H9 (cell line): Measurements from ENCODE around the gene METRN. TPM values are rescaled to one million over a fixed set of nuclear protein-coding genes. Genes with fewer than 3 reads are reported as not detected.
A peak's percentile ranks its signal among the peaks of the same experiment; 100 is the strongest.

Source experiments
- DNase-seq: peaks from one replicate; pipeline ENCODE4 v3.0.0-alpha.2; 2017
- H2AFZ ChIP-seq: one replicate; pipeline ENCODE4 v1.6.1; 2013; ENCODE audit warnings: mild to moderate bottlenecking, low read length, control low read depth, moderate library complexity
- H2AK5ac ChIP-seq: 2 replicates; pipeline ENCODE4 v1.6.1; 2013; ENCODE audit warnings: low read length, control low read depth, mixed read lengths; ENCODE audit not compliant: insufficient read length
- H2BK120ac ChIP-seq: one replicate; pipeline ENCODE4 v1.6.1; 2013; ENCODE audit warnings: low read depth, mild to moderate bottlenecking, low read length, control low read depth, inconsistent platforms; ENCODE audit not compliant: poor library complexity, severe bottlenecking
- H2BK12ac ChIP-seq: 2 replicates; pipeline ENCODE4 v1.6.1; 2013; ENCODE audit warnings: low read length, control low read depth, mixed read lengths, low read depth; ENCODE audit not compliant: insufficient read length
- H2BK15ac ChIP-seq: 2 replicates; pipeline ENCODE4 v1.6.1; 2013; ENCODE audit warnings: low read depth, low read length, control low read depth
- H2BK20ac ChIP-seq: one replicate; pipeline ENCODE4 v1.6.1; 2013; ENCODE audit warnings: low read depth, mild to moderate bottlenecking, low read length, control low read depth, inconsistent platforms; ENCODE audit not compliant: poor library complexity, severe bottlenecking
- H2BK5ac ChIP-seq: 2 replicates; pipeline ENCODE4 v1.6.1; 2013; ENCODE audit warnings: low read length, control low read depth, mixed read lengths; ENCODE audit not compliant: insufficient read length
- H3K14ac ChIP-seq: 2 replicates; pipeline ENCODE4 v1.6.1; 2013; ENCODE audit warnings: low read length, control low read depth; ENCODE audit not compliant: insufficient read depth
- H3K18ac ChIP-seq: 2 replicates; pipeline ENCODE4 v1.6.1; 2013; ENCODE audit warnings: low read depth, mild to moderate bottlenecking, mixed read lengths, low read length, control low read depth; ENCODE audit not compliant: insufficient read length
- H3K23ac ChIP-seq: 2 replicates; pipeline ENCODE4 v1.6.1; 2013; ENCODE audit warnings: low read length, control low read depth, mixed read lengths, low read depth; ENCODE audit not compliant: insufficient read length
- H3K23me2 ChIP-seq: 2 replicates; pipeline ENCODE4 v1.6.1; 2013; ENCODE audit warnings: low read depth, mild to moderate bottlenecking, mixed read lengths, low read length, control low read depth; ENCODE audit not compliant: insufficient read length, poor library complexity, severe bottlenecking
- H3K27ac ChIP-seq: 2 replicates; pipeline ENCODE4 v1.5.1; 2013; ENCODE audit warnings: low read length, control low read depth, mixed read lengths, low read depth; ENCODE audit not compliant: insufficient read length
- H3K27me3 ChIP-seq: 2 replicates; pipeline ENCODE4 v1.6.1; 2013; ENCODE audit warnings: low read length, control low read depth, inconsistent platforms; ENCODE audit not compliant: insufficient read depth
- H3K4ac ChIP-seq: 2 replicates; pipeline ENCODE4 v1.6.1; 2013; ENCODE audit warnings: low read depth, mild to moderate bottlenecking, control low read depth, inconsistent platforms, low read length, moderate library complexity
- H3K4me1 ChIP-seq: 2 replicates; pipeline ENCODE4 v1.6.1; 2013; ENCODE audit warnings: low read length, control low read depth, inconsistent platforms; ENCODE audit not compliant: insufficient read depth
- H3K4me2 ChIP-seq: 2 replicates; pipeline ENCODE4 v1.6.1; 2013; ENCODE audit warnings: low read length, control low read depth, mixed read lengths; ENCODE audit not compliant: insufficient read length, insufficient read depth
- H3K56ac ChIP-seq: 2 replicates; pipeline ENCODE4 v1.6.1; 2013; ENCODE audit warnings: low read depth, mild to moderate bottlenecking, mixed read lengths, low read length, control low read depth; ENCODE audit not compliant: insufficient read length
- H3K79me1 ChIP-seq: 2 replicates; pipeline ENCODE4 v1.6.1; 2013; ENCODE audit warnings: low read depth, mild to moderate bottlenecking, moderate library complexity, low read length, control low read depth, inconsistent platforms; ENCODE audit not compliant: insufficient read depth, poor library complexity, severe bottlenecking
- H3K79me2 ChIP-seq: 2 replicates; pipeline ENCODE4 v1.6.1; 2013; ENCODE audit warnings: low read length, control low read depth, inconsistent platforms; ENCODE audit not compliant: insufficient read depth
- H3K9ac ChIP-seq: 2 replicates; pipeline ENCODE4 v1.6.1; 2013; ENCODE audit warnings: low read length, control low read depth, mixed read lengths; ENCODE audit not compliant: insufficient read length; ENCODE audit errors: extremely low read depth
- H3K9me3 ChIP-seq: one replicate; pipeline ENCODE4 v1.6.1; 2013; ENCODE audit warnings: low read depth, low read length, inconsistent platforms; ENCODE audit not compliant: control insufficient read depth
- H3T11ph ChIP-seq: one replicate; pipeline ENCODE4 v1.6.1; 2013; ENCODE audit warnings: mild to moderate bottlenecking, low read length, control low read depth, inconsistent platforms
- H4K20me1 ChIP-seq: one replicate; pipeline ENCODE4 v1.6.1; 2013; ENCODE audit not compliant: control insufficient read depth, insufficient read length, insufficient read depth
- H4K5ac ChIP-seq: 2 replicates; pipeline ENCODE4 v1.6.1; 2013; ENCODE audit warnings: low read depth, mild to moderate bottlenecking, mixed read lengths, low read length, control low read depth; ENCODE audit not compliant: insufficient read length
- H4K8ac ChIP-seq: replicated peaks from 2 replicates; pipeline ENCODE4 v1.6.1; 2013; ENCODE audit warnings: low read length, control low read depth, mixed read lengths, low read depth; ENCODE audit not compliant: insufficient read length
- H4K91ac ChIP-seq: 2 replicates; pipeline ENCODE4 v1.6.1; 2013; ENCODE audit warnings: low read depth, mild to moderate bottlenecking, moderate library complexity, mixed read lengths, low read length, control low read depth; ENCODE audit not compliant: insufficient read length
- H3K27ac Mint-ChIP-seq, 3 experiments: 2 replicates in 2 of 3; 3 replicates in 1 of 3; pipeline ENCODE4 v1.8.0; 2020 to 2021; ENCODE audit warnings: mixed read lengths in 3 of 3, mild to moderate bottlenecking in 1 of 3, moderate library complexity in 1 of 3
- H3K27me3 Mint-ChIP-seq: 2 replicates; pipeline ENCODE4 v1.8.0; 2021; ENCODE audit warnings: low read depth, mild to moderate bottlenecking, moderate library complexity, mixed read lengths
- H3K36me3 Mint-ChIP-seq, 3 experiments: 2 replicates in 2 of 3; 3 replicates in 1 of 3; pipeline ENCODE4 v1.8.0; 2020 to 2021; ENCODE audit warnings: low read depth in 3 of 3, mixed read lengths in 3 of 3; ENCODE audit not compliant: insufficient read depth in 1 of 3
- H3K4me1 Mint-ChIP-seq, 2 experiments: 2 replicates each; pipeline ENCODE4 v1.8.0; 2020; ENCODE audit warnings: mixed read lengths in 2 of 2
- H3K4me3 Mint-ChIP-seq, 2 experiments: 2 replicates in 1 of 2; 3 replicates in 1 of 2; pipeline ENCODE4 v1.8.0; 2020 to 2021; ENCODE audit warnings: mild to moderate bottlenecking in 2 of 2, mixed read lengths in 2 of 2, moderate library complexity in 1 of 2
- H3K9me3 Mint-ChIP-seq, 2 experiments: 2 replicates in 1 of 2; 3 replicates in 1 of 2; pipeline ENCODE4 v1.8.0; 2020; ENCODE audit warnings: mild to moderate bottlenecking in 2 of 2, mixed read lengths in 2 of 2, moderate library complexity in 1 of 2
- CTCF ChIP-seq: fragments of 200-600 bp; sonication (generic); conservative IDR thresholded peaks from 3 replicates; pipeline ENCODE4 v1.8.0; 2021; ENCODE audit warnings: antibody characterized with exemption, mild to moderate bottlenecking
- WGBS: extraction: QIAGEN DNeasy Blood & Tissue Kit; methylation state at CpG from one replicate; pipeline ENCODE4 v1.1.7; 2013; ENCODE audit warnings: missing lambda C conversion rate, low lambda C conversion rate, mixed read lengths; ENCODE audit not compliant: insufficient read length; ENCODE audit errors: extremely low coverage; 5-methylcytosine and 5-hydroxymethylcytosine counted together
- total RNA-seq: library from RNA; stranded (reverse); gene quantifications from 2 replicates; pipeline ENCODE4 v1.2.1, GENCODE V29; 2021

The METRN gene
- total RNA-seq, 1 experiment from 2014 or later = 26.2 TPM

DNA sequence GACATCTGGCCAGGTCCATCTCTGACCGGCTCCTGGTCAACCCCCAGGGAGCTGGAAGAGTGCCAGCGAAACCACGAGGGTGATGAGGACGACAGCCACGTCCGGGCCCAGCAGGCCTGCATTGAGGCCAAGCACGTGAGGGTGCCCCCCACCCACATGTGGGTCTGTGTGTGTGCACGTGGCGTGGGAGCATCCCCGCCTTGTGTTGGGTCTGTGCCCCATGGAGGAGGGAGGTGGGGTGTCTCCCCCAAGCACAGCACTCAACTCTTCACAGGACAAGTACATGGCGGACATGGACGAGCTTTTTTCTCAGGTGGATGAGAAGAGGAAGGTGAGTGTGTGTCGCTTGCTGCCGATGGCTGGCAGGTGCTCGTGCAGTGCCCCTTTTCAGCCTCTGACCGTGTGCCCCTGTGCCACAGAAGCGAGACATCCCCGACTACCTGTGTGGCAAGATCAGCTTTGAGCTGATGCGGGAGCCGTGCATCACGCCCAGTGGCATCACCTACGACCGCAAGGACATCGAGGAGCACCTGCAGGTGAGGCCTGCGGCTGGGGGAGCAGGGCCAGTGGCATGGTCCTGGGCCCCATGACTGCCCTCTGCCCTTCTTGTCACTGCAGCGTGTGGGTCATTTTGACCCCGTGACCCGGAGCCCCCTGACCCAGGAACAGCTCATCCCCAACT, 33.0 kb upstream of the METRN start:
- Histone ChIP-seq H3K23ac (no peak overlapping the region), H2BK5ac (no peak overlapping the region), H2AFZ (no peak overlapping the region), H2BK12ac (no peak overlapping the region), H4K20me1 (no peaks in the 10 kb centered on the region), H3K79me2 (peaks cover 2% of the 10 kb centered on the region; the same call in 1 of the 2 replicates), H3K4me2 (peak overlapping the region; percentile 71), H2AK5ac (no peak overlapping the region), H3K18ac (no peak overlapping the region), H3T11ph (no peak overlapping the region), H3K56ac (no peak overlapping the region), H4K8ac (no peak overlapping the region), H3K14ac (no peak overlapping the region), H4K5ac (no peak overlapping the region), H3K4ac (no peak overlapping the region), H2BK15ac (no peak overlapping the region), H3K23me2 (peaks cover 11% of the 10 kb centered on the region), H3K4me1 (no peaks in the 10 kb centered on the region), H3K9me3 (no peaks in the 10 kb centered on the region), H3K9ac (no peak overlapping the region), H3K27ac (no peak overlapping the region), H2BK20ac (no peak overlapping the region), H3K79me1 (no peaks in the 10 kb centered on the region), H2BK120ac (no peak overlapping the region), H3K27me3 (no peaks in the 10 kb centered on the region), H4K91ac (no peak overlapping the region)
- Mint-ChIP-seq H3K4me1 (peaks cover 14 to 32% of the 10 kb centered on the region in 2 experiments), H3K27ac (0 out of 7 replicates have a peak overlapping the region, but pooled peaks of 1 of the 3 experiments have one; percentile 66), H3K9me3 (no peaks in the 10 kb centered on the region), H3K4me3 (peak overlapping the region; percentile 81 to 86), H3K36me3 (peaks cover 14 to 37% (median 36%) of the 10 kb centered on the region in 3 experiments; a peak in 6 of 7 replicates), H3K27me3 (no peaks in the 10 kb centered on the region; the same call in 1 of the 2 replicates)
- no peak for DNase-seq
- no CpG with 5 or more reads among the region's 28 CpGs for WGBS
- TF ChIP-seq CTCF = no peak
